ENCODE results near the gene CLCNKA.
"Not testable (repeated sequence)": the region's sequence is repeated elsewhere in the genome, so short reads cannot be mapped to it uniquely, and the experiment has no call there.

The CLCNKA gene

DNA sequence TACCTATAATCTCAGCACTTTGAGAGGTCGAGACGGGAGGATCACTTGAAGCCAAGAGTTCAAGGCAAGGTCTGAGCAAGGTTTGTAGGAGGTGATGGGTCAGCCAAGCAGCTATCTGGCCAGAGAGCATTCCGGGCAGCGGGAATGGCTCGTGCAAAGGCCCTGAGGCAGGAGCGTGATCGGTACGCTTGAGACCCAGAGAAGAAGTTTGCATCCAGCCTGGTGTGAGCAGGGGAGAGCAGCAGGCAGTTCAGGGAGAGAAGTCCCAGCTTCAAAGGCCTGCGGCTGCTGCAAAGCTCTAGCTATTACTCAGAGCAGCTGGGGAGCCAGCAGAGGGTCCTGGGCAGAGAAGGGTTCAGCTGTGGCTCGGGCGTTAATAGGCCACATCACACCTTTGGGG, 22.9 kb upstream of the CLCNKA start:
- no peak for DNase-seq

DNA sequence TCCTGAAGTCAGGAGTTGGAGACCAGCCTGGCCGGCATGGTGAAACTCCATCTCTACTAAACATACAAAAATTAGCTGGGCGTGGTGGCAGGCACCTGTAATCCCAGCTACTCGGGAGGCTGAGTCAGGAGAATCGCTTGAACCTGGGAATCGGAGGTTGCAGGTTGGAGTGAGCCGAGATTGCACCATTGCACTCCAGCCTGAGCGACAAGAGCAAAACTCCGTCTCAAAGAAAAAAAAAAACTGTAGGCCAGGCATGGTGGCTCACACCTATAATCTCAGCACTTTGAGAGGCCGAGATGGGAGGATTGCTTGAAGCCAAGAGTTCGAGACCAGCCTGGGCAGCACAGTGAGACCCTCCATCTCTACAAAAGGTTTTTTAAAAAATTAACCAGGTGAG, 20.6 kb upstream of the CLCNKA start:
- DNase-seq, result not testable (repeated sequence)

DNA sequence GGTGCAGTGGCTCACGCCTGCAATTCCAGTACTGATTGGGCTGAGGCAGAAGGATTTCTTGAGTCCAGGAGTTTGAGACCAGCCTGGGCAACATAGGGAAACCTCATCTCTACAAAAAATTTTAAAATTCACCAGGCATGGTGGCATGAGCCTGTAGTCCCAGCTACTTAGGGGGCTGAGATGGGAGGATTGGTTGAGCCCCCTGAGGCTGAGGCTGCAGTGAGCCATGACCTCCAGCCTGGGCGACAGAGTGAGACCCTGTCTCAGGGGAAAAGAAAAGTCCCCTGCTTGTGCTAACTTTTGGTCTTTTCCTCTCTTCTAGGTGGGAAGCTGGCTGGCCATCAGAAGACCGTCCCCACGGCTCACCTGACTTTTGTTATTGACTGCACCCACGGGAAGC, 16.2 kb upstream of the CLCNKA start:
- no peak for DNase-seq

DNA sequence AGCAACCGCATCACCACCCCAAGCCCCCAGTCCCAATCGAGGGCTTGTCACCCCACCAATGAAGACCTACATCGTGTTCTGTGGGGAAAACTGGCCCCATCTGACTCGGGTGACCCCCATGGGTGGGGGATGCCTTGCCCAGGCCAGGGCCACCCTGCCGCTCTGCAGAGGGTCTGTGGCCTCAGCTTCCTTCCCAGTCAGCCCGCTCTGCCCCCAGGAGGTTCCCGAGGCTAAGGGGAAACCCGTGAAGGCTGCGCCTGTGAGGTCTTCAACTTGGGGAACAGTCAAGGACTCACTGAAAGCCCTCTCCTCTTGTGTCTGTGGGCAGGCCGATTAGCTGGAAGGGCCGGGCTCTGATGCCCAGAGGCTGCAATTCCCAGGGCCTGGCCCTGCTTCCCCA, 15.8 kb upstream of the CLCNKA start:
- no peak for DNase-seq

DNA sequence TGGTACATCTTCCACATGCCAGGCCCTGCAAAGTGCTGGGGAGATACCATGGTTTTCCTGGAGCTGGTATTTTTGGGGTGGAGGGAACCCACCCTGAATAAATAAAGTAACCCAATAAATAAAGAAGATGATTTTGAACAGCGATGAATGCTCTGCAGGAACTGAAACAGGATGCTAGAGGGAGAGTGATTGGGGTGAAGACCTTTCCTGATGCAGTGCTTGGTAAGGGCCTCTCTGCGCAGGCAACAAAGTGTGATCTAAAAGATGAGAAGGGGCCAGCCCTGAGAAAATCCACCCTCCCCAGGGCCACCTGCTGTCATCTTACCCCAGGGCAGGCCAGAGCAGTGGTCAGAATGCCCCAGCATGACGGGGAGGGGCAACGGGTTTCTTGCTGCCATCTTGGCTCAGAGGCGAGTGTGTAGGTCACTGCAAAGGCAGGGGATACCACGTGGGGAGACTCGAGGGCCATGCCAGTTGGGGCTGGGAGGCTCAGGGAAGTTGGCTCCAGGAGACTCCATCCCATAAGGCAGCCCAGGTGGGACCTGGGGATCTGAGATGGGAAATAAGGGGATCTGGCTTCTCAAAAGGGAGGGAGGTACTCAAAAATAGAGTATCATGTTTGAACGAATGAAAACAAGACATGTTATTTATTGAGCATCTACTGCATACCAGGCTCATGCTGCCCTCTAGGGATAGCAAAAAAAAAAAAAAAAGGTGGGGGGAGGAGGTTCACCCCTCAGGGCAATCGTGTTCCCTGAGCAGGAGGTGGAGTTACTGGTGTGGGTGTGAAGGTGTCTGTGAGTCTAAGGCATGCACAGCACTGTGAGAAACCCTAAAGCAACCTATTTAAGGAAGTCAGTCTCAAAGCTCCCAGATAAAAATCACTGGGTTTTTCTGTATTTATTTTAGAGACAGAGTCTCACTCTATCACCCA, 15.0 kb upstream of the CLCNKA start:
- DNase-seq, result no peak

DNA sequence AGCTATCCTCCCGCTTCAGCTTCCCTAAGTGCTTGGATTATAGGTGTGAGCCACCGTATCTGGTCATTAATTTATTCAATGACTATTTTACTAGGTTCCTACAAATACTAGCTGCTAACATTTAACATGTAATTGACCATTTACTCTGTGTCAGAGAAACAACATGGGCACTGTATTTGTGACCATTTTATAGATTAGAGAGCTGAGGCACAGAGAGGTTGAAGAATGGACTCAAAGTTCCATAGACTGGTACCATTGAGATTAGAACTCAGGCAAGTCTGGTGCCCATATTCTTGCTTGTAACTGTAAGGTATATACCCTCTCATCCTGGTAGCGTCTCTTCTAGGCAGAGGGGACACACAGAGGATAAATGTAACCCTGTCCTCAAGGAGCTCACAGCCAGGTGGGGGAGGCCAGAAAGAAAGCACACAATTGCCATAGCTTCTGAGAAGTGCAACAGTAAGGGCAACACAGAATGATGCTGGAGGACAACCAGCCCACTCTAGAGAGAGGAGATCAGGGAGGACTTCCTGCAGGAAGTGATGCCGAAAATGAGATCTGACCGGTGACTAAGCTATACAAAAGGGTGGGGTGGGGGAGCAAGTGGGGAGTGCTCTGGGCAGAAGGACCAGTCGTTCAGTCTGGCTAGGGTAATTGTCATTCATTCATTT, 14.0 kb upstream of the CLCNKA start:
- no peak for DNase-seq

DNA sequence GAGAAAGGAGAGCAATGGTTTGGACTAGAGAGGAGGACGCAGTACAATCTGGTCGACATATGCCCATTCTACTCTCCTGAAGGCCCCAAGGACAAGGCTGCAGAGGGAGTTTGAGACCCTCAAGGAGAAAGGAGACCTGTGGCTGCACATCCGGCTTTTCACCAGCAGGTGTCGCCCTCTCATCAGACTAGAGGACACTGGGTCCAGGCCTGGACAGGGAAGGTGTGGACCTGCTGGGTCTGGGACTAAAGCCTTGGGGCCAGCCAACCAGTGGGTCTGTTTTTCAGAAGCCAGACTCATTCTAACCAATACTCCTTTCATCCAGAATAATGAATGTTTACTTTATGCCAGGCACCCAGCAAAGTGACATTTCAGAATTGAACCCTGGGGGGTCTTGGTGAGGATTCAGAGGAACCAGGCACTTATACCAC, 12.8 kb upstream of the CLCNKA start:
- peak; percentile 76 for DNase-seq

DNA sequence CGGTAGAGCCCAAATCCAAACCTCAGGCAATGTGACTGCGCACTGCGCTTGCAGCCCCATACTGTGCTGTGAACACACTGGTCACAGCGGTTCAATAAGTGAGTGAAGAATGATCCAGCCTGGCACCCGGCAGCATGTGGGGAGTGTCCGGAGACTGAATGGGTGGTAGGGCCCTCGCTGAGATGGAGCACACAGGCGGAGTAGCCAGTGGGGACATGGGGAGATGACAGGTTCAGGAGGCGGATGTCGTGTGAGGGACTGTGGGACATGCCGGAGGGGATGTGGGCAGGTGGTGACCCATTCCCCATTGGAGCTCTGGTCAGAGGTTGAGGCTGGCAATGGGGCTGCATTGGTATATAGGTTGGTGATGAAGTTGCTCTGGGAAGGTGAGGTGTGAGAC, 12.2 kb upstream of the CLCNKA start:
- DNase-seq, result no peak

DNA sequence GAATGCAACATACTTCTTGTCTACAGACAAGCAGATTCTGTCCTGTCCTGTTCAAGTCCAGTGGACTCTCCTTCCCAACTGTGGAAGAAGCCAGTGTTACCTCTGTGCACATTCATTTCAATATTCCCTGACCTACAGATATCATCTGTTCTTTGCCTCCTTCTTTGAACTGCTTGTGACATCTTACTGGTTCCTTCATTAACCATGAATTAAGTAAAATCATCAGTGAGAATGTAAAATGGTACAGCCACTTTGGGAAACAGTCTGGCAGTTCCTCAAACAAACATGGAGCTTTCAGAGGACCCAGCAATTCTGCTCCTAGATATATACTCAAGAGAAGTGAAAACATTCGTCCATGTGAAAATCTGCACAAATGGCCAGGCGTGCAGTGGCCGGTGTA, 11.0 kb upstream of the CLCNKA start:
- DNase-seq, result no peak

DNA sequence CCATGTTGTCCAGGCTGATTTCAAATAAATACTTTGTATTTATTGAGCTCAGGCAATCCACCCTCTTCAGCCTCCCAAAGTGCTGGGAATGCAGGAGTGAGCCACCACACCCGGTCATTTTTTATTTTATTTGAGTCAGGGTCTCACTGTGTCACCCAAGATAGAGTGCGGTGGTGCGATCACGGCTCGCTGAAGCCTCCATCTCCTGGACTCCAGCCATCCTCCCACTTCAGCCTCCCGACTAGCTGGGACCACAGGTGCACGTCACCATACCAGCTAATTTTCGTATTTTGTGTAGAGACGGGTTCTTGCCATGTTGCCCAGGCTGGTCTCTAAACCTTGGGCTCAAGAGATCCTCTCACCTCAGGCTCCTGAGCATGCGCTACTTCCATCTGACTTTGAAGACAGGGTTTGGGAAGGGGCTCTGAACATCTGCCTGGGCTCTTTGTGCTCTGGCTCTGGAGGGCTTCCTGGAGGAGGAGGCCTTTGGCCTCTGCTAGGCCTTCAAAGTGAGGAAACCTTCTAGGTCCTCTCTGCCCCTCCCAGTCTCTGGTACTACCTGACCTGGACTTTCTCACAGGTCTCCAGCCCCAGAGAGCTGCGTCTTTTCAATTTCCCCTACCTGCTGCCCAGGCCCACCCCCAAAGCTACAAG, 9.8 kb upstream of the CLCNKA start:
- no peak for DNase-seq

DNA sequence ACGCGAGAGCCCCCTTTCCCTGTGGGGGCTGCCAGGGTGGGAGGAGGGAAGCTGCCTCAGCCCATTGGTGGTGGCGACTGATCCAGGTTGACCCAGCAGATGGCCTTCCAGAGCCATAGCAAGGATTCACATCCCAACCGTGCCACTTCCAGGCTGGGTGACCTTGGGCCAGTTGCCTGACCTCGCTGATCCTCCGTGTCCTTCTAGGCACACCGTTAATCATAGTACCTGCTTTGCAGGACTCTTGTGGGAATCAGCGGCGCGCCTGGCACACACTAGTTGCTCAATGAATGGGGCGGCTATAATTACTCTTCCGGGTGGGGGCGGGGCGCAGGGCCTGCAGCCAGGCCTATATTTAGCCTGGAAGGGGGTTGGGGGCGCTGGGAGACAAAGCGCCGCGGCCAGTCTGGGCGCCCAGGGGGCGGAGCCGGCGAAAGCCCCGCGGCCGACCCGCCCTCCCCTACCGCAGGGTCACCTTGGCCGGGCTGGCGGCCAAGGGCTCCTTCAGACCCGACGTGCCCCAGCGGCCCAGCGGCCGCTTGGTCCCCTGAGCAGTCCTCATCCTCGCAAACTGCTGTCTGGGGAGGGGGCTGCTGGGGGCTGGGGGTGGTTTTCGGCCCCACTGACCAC, 9.1 kb upstream of the CLCNKA start:
- peak; percentile 57 for DNase-seq

DNA sequence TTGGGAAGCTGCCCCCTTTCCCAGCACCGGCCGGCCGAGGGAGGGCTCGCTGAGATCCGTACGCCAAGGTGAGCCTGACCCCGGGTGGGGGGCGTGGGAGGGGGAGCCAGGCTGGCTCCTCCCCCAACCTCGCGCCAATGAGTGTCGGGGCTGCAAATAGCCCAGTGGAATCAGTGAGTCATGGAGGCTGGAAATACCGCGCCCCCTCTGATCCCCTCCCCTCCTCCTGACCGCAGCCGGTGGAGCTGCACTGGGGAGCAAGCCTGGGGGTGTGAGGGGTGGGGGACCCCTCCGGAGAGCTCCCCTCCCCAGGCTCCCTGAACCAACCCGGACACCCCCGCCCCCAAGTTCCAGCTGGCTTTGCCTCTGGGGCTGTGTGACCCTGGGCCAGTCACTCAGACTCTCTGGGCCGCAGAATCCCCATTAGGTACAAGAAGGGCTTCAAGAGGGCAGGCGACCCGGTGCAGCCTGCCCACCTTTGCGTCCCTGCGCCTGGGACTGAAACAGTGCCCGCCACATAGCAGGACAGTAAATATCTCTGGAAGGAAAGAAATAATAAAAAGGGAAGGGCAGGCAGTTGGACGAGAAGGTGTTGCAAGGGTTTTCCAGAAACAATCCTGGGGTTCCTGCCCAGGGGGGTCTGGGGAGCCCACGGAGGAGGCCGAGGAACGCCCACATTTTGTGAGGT, 8.5 kb upstream of the CLCNKA start:
- peak; percentile 45 for DNase-seq

DNA sequence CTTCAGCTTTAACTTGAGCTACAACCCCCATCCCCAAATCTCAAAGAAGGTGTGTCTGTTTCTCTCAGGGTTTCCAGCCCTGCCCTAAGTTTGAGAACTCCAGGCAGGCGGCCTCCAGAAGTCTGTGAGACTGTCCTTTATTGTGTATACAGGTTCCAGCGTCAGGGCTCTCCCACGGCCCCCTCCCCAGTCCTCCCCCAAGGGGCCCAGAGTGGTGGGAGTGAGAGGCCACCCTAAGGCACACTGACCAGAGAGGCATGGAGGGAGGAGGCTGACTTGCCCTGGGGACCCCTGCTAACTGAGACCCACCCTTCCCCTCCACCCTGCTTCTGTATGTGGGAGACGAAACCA, 8.0 kb upstream of the CLCNKA start:
- no peak for DNase-seq

DNA sequence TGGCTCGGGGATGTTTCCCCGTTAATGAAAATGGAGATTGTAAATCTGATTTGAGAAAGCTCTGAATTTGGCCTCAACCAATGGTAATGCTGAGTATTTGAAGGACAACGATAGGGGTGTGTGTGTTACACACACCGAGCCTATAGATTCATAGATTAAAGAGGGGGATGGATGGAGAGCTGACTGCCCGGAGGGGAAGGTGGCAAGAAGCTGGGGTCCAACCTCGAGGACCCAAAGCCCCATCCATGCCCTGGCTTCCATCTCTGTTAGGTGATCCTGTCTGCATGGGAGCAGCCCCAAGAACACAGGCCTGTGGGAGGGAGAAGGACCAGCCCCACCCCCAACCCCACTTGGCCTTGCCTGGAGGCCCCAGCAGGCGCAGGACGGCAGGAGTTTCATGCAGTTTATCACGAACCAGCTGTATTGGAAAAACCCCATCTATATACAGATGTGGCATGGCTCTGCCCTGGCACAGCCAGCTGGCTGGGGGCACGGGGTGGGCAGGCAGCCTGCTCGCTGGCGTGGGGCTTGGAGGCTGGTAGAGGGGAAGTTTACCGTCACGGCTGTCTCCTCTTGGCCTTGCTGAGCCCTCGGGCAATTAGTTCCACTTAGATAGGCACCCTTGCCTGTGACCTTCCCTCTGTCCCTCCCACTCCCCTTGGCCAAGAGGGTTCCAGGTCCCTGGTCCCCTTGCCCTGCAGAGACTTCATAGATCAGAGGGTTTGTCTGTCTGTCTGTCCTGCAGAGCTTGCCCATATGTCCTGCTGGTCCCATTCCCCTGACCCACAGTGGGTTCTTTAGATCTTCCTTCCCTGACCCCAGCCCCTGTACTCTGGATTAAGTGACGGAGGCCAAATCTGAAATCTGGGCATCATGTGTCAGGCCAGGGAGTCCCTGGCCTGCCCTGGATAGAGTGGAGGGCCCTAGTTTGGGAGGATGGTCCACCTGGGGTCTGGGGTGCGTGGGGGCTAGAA, 7.0 kb upstream of the CLCNKA start:
- no peak for DNase-seq

DNA sequence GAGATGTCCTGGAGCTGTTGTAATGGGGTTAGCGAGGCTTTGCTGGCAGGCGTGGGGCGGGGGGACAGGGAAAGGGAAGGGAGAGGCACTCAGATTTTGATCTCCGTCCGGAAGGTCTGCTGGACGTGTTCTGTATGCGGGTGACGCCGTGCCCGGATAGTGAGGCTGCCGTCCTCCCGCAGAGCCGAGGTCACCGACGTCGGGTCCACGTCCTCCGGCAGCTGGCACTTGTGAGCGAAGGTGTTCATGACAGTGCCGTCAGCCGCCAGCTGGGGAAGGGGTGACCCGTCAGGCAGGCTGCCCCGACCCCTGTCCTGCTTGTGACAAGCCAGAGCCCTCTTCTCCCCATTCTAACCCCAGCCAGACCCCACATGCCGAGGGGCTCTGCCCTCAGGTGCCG, 6.3 kb upstream of the CLCNKA start:
- DNase-seq, result no peak

DNA sequence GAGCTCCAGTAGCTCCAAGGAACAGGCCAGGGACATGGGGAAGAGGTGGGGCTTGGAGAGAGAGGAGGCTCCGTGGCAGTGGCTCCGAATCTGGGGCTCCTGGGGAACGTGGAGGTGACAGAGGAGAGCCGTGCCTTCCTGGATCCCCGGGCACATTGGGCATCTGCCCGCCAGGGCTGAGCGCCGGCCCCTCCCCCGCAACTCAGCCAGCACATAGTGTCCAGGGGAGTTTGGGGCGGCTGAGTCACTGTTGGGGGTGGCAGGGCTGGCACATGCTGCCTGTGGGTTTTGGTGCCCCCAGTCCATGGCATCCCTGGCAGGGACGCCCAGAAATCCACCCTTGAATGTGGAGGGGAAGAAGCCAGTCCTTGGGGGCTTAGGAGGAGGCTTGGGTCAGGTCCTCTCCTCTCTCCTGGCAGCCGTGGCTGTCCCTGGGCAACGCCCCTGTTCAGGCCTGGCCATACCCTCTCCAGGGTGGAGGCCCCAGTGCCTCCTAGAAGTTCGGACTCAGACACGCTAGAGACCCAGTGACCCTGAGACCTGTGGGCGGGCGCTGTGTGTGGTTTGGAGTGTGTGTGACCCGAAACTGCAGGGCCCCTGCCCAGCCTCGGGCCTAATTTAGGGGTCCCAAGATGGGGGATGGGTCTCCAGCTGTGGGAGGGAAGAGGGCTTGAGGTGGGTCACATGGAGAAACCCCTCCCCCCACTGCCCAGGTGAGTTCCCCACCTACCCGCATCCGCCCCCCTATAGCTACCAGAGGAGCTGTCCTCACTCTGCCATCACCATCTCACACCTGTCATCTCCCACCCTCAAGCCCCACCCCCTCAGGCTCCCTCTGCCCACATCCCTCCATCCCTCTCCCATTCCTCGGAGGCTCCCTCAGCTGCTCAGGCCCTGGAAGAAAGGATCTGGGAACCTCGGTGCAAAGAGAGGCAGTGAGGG, 5.6 kb upstream of the CLCNKA start:
- DNase-seq, result no peak

DNA sequence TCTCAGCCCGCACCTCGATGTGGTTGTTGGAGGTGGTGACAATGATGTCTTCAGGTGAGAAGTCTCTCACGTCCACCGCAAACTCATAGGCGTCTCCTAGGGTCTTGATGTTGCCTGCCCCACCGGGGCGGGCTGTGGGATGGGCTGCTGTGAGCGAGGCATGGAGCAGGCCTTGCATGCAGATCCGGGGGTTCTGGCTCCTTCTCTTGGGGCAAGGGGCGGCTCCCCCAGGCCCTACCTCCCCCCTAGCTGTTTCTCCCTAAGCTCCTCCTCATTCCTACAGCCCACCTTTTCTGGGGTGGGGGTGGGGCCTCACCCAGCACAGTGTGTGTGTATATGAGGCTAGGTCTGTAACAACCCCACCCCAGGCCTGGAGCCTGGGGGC, 4.8 kb upstream of the CLCNKA start:
- no peak for DNase-seq

DNA sequence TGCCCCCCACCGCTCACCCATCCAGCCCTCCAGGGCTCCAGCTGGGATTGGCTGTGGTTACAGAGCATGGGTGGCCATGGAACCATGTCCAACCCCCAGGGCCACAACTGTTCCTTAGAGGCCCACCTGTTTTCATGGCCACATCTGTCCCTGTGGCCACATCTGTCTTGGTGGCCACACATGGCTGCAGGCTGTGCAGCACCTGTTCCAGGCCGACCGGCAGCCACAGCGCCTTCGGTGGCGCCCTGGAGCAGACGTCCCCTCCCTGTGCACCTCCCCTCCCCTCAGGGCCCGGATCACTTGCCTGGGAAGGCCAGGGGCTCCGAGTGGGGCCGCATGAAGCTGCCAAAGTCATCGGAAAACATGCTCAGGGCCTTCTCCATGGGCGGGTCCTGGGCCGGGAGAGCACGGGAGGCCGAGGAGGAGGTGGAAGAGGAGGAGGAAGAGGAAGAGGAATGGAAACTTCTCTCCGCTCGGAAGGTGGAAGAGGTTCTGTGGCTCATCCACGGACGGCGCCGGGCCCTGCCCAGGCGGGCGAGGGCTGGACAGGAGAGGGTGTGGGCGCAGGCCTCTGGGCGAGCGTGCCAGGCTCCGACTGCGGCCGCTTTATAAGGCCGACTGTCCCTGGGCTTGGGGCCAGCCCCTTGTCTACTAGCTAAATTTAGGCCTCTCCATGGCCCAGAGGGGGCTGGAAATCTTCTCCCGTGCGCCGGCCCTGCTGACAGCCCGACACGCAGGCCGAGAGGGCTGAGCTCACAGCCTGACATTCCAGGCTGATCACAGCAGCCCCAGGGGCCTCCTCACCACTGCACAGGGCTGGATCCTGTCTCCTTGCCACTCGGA, 4.2 kb upstream of the CLCNKA start, which contains the start of gene HSPB7:
HSPB7 (minus strand) TSS at position 583 of the 843 bp plus-strand sequence; CDS start at position 503, 80 bp downstream.
- DNase-seq, result no peak

DNA sequence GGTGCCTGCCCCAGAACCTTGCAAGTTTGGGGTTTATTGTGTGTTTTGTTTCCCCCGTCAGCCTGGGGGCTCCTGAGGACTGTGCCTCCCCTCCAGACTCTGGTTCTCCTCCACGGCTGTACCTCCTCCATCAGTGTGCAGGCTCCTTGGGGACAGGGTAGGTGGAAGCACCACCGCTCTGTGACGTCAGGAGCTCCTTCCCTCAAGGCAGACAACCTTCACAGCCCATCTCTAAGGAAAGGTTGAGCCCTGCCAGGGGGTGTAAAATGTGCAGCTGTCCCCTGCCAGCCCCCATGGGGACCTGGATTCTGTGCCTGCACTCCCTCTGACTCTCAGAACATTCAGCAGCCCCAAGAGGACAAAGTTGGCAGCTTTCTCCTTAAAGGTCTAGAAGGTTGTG, 3.5 kb upstream of the CLCNKA start:
- DNase-seq, result no peak
